GM18502 (cell line): ENCODE data around the gene ARHGEF6.

Source experiments
- ATAC-seq: cut with Tn5 transposase; IDR thresholded peaks from one replicate; pipeline ENCODE4 v1.9.1; 2021; ENCODE audit warnings: mild to moderate bottlenecking; ENCODE audit not compliant: unreplicated experiment, poor library complexity

ARHGEF6 gene

DNA sequence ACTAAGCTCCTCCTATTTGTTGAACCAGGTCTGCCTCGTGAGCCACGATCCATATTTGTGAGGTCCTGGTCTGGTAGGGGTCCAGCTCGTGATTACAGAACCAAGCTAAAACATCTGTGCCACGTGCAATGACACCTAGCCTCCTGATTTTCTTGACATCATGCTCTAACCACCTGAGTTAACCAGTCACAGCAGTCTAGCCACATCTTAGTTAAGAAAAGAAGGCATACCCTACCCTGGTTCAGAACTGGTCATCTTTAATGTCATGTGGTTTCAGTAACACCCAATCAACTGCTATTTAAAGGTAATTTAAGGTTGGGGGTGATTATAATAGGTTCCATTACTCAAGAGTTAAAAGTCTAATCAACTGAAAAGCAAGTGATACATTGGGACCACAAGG lies 28.4 kb downstream of the ARHGEF6 start:
- no peak for ATAC-seq

DNA sequence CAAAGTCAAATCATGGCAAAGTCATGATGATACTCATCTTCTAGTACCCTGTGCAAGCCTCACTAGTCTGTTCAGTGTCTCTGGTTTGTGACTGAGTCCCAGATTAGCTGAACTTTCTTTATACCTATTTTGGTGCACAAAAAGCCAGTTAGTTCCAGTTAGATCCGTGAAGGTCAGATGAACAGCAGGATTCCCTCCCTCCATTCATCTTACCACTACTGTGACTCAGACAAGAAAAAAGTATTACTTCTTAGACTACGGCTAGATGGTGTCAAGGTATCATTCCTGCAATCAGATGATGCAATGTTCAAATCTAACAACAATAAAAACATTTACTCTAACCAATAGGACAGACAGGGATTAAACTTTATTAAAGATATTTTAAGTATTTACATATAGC lies 30.4 kb downstream of the ARHGEF6 start:
- ATAC-seq: no peak

GRCh38 chrX:136747003-136747986 lies 33.4 kb downstream of the ARHGEF6 start:
- peak; percentile 72 for ATAC-seq

- no peak for ATAC-seq
These were observed 35.2 kb downstream of the ARHGEF6 start for GRCh38 chrX:136745215-136746173.

- ATAC-seq: no peak
These were observed 37.9 kb downstream of the ARHGEF6 start for GRCh38 chrX:136742721-136743379.

GRCh38 chrX:136738049-136738729 lies 42.5 kb downstream of the ARHGEF6 start:
- no peak for ATAC-seq

- ATAC-seq: no peak
These were observed 44.0 kb downstream of the ARHGEF6 start for GRCh38 chrX:136736690-136737089.

DNA sequence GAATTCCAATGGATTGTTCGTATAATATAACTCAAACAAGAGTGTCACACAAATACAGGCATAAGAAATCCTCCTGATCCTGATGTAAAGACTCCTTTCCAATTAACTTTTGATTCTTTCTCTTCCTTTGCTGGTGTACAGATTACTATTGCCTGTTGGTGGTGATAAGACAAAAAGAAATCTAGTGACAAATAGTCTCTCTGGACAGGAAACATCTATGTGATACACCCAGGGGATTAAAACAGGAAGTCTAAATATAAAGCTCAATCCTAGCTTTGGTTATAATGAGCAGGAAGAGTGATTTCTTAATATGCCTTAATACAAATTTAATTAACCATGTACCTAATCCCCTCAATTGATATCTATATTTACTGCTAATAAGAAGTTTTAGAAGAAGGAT lies 45.1 kb downstream of the ARHGEF6 start:
- no peak for ATAC-seq

DNA sequence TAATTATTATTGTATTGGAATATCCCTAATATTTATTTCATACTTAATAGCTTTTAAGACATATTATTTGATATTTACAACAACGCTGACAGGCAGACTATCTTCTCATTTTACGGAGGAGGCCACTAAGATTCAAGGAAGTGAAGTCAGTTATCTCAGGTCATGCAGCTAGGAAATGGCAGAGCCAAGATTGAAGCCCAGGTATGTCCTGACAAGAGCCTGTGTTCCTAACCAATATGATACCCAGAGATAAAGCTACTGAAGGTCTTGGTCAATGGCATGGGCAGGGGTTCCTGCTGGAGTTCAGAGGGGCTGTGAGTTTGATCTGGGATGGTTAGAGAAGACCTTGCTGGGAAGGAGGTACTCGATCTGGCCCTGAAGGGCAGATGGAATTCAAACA lies 47.1 kb downstream of the ARHGEF6 start:
- no peak for ATAC-seq

DNA sequence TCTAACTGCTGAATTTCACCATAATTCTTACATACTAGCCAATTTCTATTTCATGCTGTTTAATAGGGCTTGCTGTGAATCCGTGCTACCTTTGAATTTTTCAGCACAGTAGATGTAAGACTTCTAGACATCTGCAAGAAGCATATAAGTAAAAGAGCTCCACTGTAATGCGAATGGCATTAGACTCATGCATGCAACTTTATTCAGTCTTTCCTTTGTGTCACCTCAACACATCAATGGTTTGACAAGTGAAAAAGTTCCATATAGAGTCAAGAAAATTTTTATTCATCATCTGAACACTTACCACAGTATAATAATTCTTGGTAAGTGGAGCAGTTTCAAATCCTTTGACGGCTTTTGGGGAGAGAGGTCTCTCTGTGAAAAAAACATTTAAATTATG lies 48.9 kb downstream of the ARHGEF6 start:
- ATAC-seq: no peak

DNA sequence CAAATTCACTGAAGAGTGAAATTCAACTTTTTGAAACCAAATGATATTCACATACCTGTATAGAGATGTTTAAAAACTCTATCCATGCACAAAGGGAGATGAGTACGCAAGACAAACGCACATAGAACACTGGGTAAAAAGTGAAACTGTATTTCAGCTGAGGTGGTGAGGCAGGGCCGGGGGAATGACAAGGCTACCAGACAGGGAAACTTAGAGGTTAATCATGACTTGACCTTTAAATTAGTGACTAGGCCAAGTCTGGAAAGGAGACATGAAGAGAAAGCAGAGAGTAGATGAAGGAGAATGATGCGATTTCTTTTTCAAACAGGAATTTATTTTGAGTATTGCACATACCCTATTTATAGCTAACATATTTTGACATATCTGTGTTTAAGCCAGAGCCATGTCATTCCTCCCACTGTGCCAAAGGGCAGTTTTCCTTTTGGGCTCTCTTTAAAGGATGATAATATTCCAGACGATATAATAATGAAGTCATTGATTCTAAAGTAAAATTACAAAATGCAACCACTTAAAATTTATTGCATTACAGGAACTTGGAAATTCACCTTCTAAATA lies 49.4 kb downstream of the ARHGEF6 start:
- ATAC-seq: no peak

GRCh38 chrX:136728393-136728792 lies 52.3 kb downstream of the ARHGEF6 start:
- no peak for ATAC-seq

DNA sequence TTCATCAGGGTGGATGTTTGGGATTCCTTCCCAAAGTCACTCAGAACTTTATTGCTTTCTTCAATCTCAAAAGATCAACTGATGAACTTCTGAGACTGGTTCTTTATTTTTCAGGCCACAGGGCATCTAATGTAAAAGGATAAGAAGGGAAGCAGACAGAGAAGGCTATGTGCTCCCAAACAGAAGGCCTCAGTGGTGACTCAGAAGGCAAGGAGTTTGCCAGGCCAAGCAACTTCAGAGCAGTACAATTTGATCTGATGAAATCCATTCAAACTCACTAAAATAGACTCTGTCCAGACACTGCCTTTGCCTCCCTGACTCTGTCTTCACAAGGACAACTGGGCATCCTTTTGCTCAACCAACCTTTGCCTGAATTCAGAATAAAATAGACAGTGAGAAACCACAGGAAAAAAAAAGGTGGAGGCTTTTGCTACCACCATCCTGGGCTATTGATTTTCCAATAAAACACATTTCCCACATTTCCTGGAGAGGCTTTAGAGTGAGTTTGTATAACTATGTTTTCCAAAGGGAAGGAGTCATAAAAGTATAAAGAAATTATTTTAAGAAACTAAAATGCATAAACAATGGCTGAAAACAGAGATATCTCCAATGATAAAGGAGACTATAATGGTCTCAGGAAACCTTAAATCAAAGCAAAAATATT lies 55.2 kb downstream of the ARHGEF6 start:
- no peak for ATAC-seq

- ATAC-seq: no peak
These were observed 62.6 kb downstream of the ARHGEF6 start for GRCh38 chrX:136718091-136718490.

DNA sequence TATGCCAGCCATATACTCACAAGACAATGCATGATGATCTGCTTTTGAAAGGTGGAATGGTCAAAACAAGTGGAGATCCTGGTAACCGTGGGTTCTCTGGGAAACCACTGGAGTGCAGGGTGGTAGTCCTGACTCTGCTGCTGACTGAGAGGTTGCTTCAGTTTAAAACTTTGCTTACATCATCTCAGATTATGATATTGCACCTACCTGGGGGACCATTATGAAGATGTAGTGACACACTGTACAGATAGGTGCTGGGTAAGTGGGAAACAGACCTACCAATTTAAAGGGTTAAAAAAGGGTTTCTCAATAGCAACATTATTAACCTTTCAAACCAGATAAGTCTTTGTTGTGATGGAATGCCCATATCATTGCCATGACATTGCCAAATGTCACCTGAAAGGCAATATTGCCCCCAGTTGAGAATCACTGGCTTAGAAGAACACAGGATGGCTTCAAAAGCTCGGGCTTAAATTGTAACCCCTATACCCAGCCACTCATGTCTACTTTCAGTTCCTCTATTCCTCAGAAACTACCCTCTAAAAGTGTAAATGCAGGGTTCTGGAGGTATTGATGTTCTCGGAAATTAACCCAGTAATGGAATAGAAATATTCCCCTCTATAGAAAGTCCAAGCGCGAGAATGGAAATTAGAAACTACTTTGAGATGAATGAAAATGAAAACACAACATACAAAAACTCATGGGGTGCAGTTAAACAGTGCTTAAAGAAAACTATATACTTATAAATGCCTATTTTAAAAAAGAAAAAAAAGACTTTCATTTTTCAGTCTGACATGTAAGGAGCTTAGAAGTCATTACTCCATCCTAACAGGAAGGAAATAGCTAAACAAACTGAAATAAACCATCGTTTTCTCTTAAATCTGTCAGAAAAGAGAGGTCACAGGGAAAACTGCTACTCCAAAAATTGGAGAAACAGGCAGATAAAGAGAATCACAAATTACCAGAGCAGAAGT lies 65.8 kb downstream of the ARHGEF6 start:
- ATAC-seq: peak; percentile 85

DNA sequence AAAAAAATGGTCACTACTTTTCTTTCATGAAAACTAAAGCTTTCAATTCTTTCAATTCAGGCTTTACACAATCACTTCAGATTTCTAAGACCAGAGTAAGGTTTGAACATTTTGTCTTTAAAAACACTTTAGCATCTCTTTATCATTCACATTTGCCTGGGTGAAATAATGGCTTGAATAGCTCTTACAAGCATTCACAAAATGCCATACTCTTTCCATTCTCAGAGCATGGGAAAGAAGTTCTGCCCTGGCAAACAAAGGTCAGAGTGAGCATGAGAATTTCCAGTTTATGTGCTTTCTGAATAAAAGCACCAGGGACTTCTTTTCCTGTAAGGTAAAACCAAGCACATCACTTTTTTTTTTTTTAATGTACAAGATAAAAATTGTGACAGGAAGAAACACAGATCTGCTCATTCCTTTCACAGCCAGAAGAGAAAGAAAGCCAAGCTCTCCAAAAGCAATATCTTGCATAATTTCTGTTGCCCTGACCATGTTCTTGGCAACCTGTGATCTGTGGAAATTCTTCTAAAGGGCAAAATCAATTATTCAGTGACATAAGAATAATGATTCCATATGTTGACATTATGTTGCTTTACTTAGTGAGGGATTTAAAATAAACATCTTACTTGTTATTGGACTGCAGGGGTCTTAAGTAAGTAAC lies 68.0 kb downstream of the ARHGEF6 start:
- no peak for ATAC-seq

GRCh38 chrX:136711147-136711546 lies 69.6 kb downstream of the ARHGEF6 start:
- ATAC-seq: peak; percentile 35
